ENCODE data around the gene DDX27.

The DDX27 gene

DNA sequence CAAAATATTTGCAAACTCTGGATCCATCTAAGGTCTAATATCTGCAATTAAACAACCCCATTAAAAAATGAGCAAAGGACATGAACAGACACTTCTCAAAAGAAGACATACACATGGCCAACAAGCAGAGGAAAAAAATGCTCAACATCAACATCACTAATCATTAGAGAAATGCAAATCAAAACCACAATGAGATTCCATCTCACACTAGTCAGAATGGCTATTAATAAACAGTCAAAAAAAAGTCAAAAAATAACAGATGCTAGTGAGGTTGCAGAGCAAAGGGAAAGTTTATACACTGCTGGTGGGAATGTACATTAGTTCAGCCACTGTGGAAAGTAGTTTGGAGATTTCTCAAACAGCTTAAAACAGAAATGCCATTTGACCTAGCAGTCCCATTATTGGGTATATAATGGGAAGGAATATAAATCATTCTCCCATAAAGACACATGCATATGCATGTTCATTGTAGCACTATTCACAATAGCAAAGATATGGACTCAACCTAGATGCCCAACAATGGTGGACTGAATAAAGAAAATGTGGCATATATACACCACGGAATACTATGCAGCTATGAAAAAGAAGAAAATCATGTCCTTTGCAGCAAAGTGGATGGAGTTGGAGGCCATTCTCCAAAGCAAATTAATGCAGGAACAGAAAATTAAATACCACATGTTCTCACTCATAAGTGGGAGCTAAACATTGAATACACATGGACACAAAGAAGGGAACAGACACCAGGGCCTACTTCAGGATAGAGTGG lies 49.6 kb downstream of the DDX27 start:
- peaks cover 18% of the 10 kb centered on the region for H4K20me1 ChIP-seq (ENCODE audit: insufficient read depth, low read length, poor library complexity, severe bottlenecking)
- H3K27me3 ChIP-seq (ENCODE audit: insufficient read depth, low read length, poor library complexity, severe bottlenecking), result no peaks in the 10 kb centered on the region
- peaks cover 58% of the 10 kb centered on the region for H3K79me2 ChIP-seq (ENCODE audit: insufficient read depth, low read length)
- no peaks in the 10 kb centered on the region for H3K9me2 ChIP-seq (replicated peaks; ENCODE audit: low read depth, low read length)
- peak overlapping the region; percentile 79 for H3K4me2 ChIP-seq (ENCODE audit: low read depth, low read length, poor library complexity, severe bottlenecking)
- H3K9me3 ChIP-seq (ENCODE audit: insufficient read depth, low read depth, low read length), result no peaks in the 10 kb centered on the region
- no peak overlapping the region for H3K9ac ChIP-seq (ENCODE audit: low read depth, low read length, poor library complexity, severe bottlenecking)
- H3K4me1 ChIP-seq (ENCODE audit: insufficient read depth, low read length, poor library complexity, severe bottlenecking), result peaks cover 15% of the 10 kb centered on the region
- H3K36me3 ChIP-seq (ENCODE audit: insufficient read depth, low read length), result peaks cover 36% of the 10 kb centered on the region; the same call in 1 of the 2 replicates
- TF ChIP-seq EZH2phosphoT487 (IDR thresholded peaks at IDR 0.05; ENCODE audit: borderline replicate concordance), result no peak
- H3F3A ChIP-seq (ENCODE audit: low read depth), result no peaks in the 10 kb centered on the region
- H2AFZ ChIP-seq (ENCODE audit: low read length), result no peak overlapping the region
- peak overlapping the region; percentile 52 for H3K4me3 ChIP-seq (ENCODE audit: low read length, poor library complexity, severe bottlenecking)

DNA sequence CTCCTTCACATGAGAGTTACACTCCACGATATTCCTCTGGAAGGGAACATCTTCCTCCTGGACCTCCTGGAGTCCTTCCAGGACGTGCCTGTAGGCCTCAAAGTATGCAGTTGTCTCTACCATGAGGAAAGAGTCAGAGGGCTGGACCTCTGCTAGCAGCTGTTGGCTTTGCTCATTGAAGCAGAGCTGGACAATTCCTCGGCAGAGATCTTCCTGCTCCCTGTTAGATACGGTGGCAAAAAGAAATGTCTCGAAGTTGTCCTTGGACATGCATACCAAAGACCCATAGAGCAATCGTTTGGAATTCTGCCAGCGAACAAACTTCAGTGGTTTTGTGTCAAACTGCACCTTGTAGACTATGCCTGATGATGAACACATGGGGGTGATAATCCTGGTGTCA lies 51.0 kb downstream of the DDX27 start:
- Histone ChIP-seq H3K4me3 (ENCODE audit: low read length, poor library complexity, severe bottlenecking) (no peak overlapping the region), H2AFZ (ENCODE audit: low read length) (no peak overlapping the region), H3K27me3 (ENCODE audit: insufficient read depth, low read length, poor library complexity, severe bottlenecking) (no peaks in the 10 kb centered on the region), H3K9me3 (ENCODE audit: insufficient read depth, low read depth, low read length) (no peaks in the 10 kb centered on the region), H3K36me3 (ENCODE audit: insufficient read depth, low read length) (peaks cover 24% of the 10 kb centered on the region; the same call in 1 of the 2 replicates), H3K4me2 (ENCODE audit: low read depth, low read length, poor library complexity, severe bottlenecking) (peak overlapping the region; percentile 79), H3K9ac (ENCODE audit: low read depth, low read length, poor library complexity, severe bottlenecking) (no peak overlapping the region), H3K9me2 (replicated peaks; ENCODE audit: low read depth, low read length) (no peaks in the 10 kb centered on the region), H3K4me1 (ENCODE audit: insufficient read depth, low read length, poor library complexity, severe bottlenecking) (peaks cover 15% of the 10 kb centered on the region), H3F3A (ENCODE audit: low read depth) (no peaks in the 10 kb centered on the region), H4K20me1 (ENCODE audit: insufficient read depth, low read length, poor library complexity, severe bottlenecking) (peaks cover 18% of the 10 kb centered on the region), H3K79me2 (ENCODE audit: insufficient read depth, low read length) (peaks cover 61% of the 10 kb centered on the region)
- TF ChIP-seq EZH2phosphoT487 (IDR thresholded peaks at IDR 0.05; ENCODE audit: borderline replicate concordance), result no peak
- TF ChIP-seq, protein P1, sequence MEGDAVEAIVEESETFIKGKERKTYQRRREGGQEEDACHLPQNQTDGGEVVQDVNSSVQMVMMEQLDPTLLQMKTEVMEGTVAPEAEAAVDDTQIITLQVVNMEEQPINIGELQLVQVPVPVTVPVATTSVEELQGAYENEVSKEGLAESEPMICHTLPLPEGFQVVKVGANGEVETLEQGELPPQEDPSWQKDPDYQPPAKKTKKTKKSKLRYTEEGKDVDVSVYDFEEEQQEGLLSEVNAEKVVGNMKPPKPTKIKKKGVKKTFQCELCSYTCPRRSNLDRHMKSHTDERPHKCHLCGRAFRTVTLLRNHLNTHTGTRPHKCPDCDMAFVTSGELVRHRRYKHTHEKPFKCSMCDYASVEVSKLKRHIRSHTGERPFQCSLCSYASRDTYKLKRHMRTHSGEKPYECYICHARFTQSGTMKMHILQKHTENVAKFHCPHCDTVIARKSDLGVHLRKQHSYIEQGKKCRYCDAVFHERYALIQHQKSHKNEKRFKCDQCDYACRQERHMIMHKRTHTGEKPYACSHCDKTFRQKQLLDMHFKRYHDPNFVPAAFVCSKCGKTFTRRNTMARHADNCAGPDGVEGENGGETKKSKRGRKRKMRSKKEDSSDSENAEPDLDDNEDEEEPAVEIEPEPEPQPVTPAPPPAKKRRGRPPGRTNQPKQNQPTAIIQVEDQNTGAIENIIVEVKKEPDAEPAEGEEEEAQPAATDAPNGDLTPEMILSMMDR (conservative IDR thresholded peaks at IDR 0.05; ENCODE audit: low read length), result no peak

DNA sequence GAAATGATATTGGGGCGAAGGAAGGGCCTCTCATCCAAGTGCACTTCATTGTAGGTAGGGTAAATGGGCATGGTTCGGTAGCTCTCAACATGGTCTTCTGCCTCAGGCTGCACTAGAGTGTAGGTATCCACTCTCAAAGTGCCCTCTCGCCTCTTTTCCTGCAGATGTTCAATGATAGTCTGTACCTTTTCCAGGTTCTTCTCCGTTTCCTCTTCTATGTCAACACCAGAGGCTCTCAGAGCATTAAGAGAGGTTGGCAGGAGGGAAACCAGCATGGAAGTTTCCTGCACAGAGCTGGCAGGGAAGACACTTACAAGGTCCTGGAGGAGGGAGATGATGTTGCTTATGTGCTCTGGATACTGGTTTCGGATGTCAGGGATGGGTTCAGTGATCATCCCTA lies 51.5 kb downstream of the DDX27 start:
- Histone ChIP-seq H3K4me2 (ENCODE audit: low read depth, low read length, poor library complexity, severe bottlenecking) (no peak overlapping the region), H4K20me1 (ENCODE audit: insufficient read depth, low read length, poor library complexity, severe bottlenecking) (peaks cover 20% of the 10 kb centered on the region), H3K36me3 (ENCODE audit: insufficient read depth, low read length) (peaks cover 23% of the 10 kb centered on the region; the same call in 1 of the 2 replicates), H3F3A (ENCODE audit: low read depth) (no peaks in the 10 kb centered on the region), H3K9me2 (replicated peaks; ENCODE audit: low read depth, low read length) (no peaks in the 10 kb centered on the region), H3K9ac (ENCODE audit: low read depth, low read length, poor library complexity, severe bottlenecking) (no peak overlapping the region), H3K4me1 (ENCODE audit: insufficient read depth, low read length, poor library complexity, severe bottlenecking) (peaks cover 21% of the 10 kb centered on the region), H3K4me3 (ENCODE audit: low read length, poor library complexity, severe bottlenecking) (no peak overlapping the region), H3K79me2 (ENCODE audit: insufficient read depth, low read length) (peaks cover 67% of the 10 kb centered on the region), H3K27me3 (ENCODE audit: insufficient read depth, low read length, poor library complexity, severe bottlenecking) (no peaks in the 10 kb centered on the region), H3K9me3 (ENCODE audit: insufficient read depth, low read depth, low read length) (no peaks in the 10 kb centered on the region), H2AFZ (ENCODE audit: low read length) (no peak overlapping the region)
- TF ChIP-seq, protein P1 (conservative IDR thresholded peaks at IDR 0.05; ENCODE audit: low read length), result no peak
- no peak for TF ChIP-seq EZH2phosphoT487 (IDR thresholded peaks at IDR 0.05; ENCODE audit: borderline replicate concordance)
